Measurements from ENCODE around the gene EFCAB9.
"Not testable (repeated sequence)": the region's sequence is repeated elsewhere in the genome, so short reads cannot be mapped to it uniquely, and the experiment has no call there.

The EFCAB9 gene

DNA sequence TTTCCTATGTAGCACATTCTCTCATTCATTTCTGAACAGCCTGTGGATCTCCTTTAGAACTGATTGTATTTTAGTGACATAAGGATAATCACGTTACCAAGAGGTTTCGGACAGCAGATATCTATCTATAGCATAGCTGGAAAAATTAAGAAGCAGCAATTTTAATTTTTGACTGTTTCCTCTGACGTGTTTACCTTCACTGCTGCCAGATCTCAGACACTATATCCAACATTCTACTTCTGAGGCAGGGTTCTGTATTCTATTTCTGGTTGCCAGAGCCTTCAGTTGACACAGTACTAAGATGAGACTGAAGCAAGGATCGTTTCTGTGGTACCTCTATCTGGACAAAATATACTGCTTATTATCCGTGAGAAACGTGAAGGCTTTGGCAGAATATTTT lies at the start of gene EFCAB9:
Gene EFCAB9 (plus strand): TSS at position 301 of the 400 bp plus-strand sequence. CDS start 1 bp downstream, at position 302.
- no peak for DNase-seq (ENCODE audit: extremely low read depth in 1 of 2, low read depth in 1 of 2)

DNA sequence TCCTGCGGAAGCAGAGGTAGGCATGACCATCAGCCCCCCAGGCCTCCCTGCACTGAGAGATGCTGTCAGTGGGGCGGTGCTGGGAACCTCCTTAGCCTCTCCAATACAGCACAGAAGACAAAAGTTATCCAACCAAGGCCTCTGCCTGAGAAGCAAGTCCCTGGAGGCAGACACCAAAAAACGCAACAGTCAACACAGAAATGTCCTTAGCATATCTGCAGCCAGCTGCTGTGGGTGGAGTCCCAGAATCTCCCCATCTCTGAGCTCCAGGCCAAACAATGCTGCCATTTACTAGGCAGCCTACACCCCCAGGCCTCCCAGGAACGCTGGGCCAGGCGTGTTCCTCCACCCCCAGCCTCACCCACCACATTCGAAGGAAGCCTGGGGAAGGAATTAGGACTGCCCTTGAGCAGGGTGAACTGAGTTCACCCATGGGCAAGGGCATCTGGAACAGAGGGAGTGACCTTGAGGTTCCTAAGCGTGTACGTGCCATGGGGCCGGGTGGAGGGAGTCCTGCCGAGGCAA lies 49.6 kb upstream of the EFCAB9 start:
- DNase-seq (ENCODE audit: extremely low read depth in 1 of 2, low read depth in 1 of 2), result no peak

GRCh38 chr5:172144931-172145869 lies 48.8 kb upstream of the EFCAB9 start:
- DNase-seq (ENCODE audit: extremely low read depth in 1 of 2, low read depth in 1 of 2), result no peak

DNA sequence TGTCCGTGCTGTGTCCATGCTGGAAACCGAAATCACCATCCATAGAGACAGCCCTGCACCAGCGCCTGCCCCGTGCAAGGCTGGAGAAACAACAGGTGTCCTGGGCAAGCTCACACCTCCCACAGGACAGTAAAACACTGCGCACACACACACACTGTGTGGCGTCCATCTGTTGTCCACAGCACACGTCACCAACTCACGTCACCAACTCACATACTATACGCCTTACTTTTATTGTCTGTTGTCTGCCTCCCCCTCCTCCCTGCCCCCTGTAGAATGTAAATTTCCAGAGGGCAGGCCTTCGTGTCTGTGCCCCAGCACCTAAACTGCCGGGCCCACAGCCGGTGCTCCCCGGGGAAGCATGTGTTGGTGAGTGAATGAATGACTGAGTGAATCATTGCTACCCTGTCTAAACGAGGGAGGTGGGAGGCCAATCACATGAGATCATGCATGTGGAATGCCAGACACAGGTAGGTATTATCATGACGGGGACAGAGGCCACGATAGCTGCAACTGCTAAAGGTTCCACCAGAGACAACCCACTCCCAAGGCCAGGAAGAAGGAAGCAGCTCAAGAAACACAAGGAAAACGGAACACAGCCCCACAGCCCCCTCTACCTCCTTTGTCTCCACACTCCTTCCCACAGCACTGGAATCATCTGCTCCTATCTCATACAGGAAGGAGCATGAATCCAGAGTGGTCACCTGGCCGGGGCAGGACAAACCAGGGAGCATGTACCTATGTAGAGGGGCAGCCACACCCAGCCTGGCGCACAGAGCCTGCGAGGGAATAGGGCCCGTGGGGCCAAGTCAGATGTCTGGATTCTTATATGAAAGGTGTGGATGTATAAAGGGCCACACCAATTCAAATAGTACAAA lies 47.9 kb upstream of the EFCAB9 start:
- no peak for DNase-seq (ENCODE audit: extremely low read depth in 1 of 2, low read depth in 1 of 2)

- no peak for DNase-seq (ENCODE audit: extremely low read depth in 1 of 2, low read depth in 1 of 2)
Measured at GRCh38 chr5:172146748-172147092, 47.3 kb upstream of the EFCAB9 start.

DNA sequence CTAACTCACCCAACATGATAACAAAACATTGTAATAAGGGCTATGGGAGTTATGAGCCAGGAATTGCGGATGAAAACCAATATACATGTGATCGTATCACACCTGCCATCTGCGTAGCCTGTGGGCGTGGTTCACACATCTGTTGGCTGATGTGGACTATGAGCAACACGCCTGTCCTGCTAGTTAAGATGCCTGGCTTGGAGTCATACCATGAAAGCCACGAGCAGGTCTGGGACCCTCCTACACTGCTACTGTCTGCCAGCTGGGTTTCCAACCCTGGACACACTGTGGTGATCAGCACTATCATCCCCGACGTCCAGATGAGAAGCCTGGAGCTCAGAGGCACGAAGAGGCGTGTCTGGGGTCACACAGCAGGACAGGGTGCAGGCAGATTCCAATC lies 46.1 kb upstream of the EFCAB9 start:
- no peak for DNase-seq (ENCODE audit: extremely low read depth in 1 of 2, low read depth in 1 of 2)

- no peak for DNase-seq (ENCODE audit: extremely low read depth in 1 of 2, low read depth in 1 of 2)
Measured at GRCh38 chr5:172148381-172148780, 45.6 kb upstream of the EFCAB9 start.

DNA sequence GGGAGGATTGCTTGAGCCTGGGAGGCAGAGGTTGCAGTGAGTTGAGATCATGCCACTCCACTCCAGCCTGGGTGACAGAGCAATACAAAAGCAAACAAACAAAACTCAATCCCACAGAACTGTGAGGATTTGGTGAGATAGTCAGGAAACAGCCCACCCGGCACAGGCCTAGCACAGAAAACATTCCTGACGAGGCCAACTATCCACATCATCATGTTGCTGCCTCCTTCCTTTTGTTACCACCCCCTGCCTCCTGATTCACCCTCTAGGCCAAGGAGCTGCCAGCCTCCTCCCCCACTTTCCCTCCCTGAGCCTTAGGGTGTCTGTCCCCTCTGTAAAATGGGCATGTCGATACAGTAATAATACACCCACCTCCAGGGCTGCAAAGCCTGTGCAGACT lies 44.9 kb upstream of the EFCAB9 start:
- no peak for DNase-seq (ENCODE audit: extremely low read depth in 1 of 2, low read depth in 1 of 2)

DNA sequence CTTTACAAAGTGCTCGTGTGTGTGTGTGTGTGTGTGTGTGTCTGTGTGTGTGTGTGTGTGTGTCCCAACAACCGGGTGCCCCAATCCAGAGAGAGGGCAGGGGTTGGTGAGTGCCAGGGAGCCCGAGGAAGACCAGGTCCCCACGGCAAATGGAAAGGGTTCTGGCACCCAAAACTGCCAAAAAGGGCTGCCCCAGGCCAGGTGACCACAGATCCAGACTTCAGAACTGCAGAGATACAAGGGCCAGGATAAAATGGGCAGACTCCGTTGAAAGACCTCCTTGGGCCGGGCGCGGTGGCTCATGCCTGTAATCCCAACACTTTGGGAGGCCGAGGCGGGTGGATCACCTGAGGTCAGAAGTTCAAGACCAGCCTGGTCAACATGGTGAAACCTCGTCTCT lies 44.5 kb upstream of the EFCAB9 start:
- DNase-seq (ENCODE audit: extremely low read depth in 1 of 2, low read depth in 1 of 2), result not testable (repeated sequence)

DNA sequence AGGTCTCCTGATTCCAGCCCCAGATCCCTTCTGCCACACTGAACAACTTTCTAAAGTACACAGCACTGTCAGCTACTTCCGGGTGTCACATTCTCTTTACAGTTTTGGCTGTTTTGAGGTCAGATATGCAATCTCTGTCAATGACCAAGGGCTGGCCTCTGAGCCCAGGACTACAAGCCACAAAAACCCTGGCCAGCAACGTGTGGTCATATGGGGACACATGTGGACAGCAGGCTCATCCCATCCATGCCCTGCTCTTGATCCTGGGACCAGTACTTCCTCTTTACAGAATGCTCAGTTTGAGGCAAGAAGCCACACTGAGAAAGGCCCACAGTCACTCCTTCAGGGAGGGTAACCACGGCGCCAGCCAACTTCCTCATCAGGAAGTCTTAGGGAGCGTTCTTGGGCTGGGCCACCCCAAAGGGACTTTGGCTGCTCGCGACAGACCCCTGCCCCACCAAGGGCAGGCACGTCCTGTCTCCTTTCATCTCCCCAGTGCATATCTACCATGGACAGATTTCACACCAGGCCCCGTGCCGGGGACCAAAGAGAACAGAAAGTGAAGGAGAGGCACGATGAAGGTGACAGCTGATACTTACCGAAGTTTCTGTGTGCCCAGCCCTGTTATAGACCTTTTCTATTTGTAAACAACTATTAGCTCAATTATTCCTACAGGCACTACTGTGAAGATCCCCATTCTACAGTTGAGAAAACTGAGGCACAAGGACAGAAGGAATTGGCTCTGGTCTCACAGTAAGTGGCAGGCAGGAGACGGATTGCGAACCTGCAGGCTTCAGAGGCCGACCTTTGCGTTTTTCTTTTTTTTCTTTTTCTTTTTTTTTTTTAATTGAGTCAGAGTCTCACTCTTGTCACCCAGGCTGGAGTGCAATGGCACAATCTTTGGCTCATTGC lies 43.2 kb upstream of the EFCAB9 start:
- DNase-seq (ENCODE audit: extremely low read depth in 1 of 2, low read depth in 1 of 2), result no peak

- DNase-seq (ENCODE audit: extremely low read depth in 1 of 2, low read depth in 1 of 2), result no peak
Measured at GRCh38 chr5:172151661-172152210, 42.2 kb upstream of the EFCAB9 start.

GRCh38 chr5:172153695-172154094 lies 40.3 kb upstream of the EFCAB9 start:
- DNase-seq (ENCODE audit: extremely low read depth in 1 of 2, low read depth in 1 of 2), result no peak

- DNase-seq (ENCODE audit: extremely low read depth in 1 of 2, low read depth in 1 of 2), result not testable (repeated sequence)
Measured at GRCh38 chr5:172155101-172155500, 38.9 kb upstream of the EFCAB9 start.

- no peak for DNase-seq (ENCODE audit: extremely low read depth in 1 of 2, low read depth in 1 of 2)
Measured at GRCh38 chr5:172156541-172156994, 37.4 kb upstream of the EFCAB9 start.

DNA sequence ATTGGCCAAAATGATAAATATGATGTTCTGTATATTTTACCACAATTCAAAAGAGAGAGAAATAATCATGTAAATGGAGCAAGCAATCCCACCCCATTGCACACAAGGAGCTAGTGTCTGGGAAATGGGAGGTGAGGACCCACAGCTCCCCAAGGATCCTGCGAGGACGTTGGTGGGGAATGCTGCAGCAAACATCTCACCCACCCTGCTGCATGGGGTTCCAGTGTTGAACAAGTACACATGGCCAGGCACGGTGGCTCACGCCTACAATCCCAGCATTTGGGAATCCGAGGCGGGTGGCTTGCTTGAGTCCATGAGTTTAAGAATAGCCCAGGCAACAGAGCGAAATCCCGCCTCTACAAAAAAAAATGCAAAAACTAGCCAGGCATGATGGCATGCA lies 35.0 kb upstream of the EFCAB9 start:
- DNase-seq (ENCODE audit: extremely low read depth in 1 of 2, low read depth in 1 of 2), result no peak

- no peak for DNase-seq (ENCODE audit: extremely low read depth in 1 of 2, low read depth in 1 of 2)
Measured at GRCh38 chr5:172160506-172160905, 33.5 kb upstream of the EFCAB9 start.

DNA sequence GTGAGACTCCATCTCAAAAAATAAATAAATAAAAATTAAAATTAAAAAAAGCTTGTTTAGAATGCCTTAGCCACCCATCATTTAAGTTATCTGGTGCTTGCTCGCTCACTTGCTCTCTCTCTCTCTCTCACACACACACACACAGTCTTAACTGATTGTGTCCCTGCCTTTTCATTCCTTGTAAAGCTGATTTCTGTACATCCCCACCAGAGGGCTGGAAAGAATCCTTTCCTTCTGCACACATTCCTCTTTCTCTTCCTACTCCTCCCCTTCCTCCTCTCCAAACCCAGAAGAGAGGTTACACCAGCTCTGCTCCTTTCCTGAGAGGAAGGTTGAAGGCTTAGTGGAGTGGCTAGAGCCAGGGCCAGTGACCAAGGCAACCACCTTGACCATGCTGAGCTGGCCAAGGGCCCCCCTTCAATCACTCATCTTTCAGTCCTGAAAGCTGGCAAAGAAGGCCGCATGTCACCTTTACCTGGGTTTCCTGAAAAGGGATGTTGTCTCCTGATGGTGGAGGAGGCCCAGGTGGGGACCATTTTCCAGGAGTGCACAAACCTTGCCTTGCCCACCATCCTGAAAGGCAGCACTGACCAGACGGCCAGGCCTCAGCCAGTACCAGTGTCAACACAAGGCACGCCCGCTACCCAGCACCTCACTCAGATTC lies 31.5 kb upstream of the EFCAB9 start:
- no peak for DNase-seq (ENCODE audit: extremely low read depth in 1 of 2, low read depth in 1 of 2)

GRCh38 chr5:172162987-172163343 lies 31.0 kb upstream of the EFCAB9 start:
- no peak for DNase-seq (ENCODE audit: extremely low read depth in 1 of 2, low read depth in 1 of 2)

DNA sequence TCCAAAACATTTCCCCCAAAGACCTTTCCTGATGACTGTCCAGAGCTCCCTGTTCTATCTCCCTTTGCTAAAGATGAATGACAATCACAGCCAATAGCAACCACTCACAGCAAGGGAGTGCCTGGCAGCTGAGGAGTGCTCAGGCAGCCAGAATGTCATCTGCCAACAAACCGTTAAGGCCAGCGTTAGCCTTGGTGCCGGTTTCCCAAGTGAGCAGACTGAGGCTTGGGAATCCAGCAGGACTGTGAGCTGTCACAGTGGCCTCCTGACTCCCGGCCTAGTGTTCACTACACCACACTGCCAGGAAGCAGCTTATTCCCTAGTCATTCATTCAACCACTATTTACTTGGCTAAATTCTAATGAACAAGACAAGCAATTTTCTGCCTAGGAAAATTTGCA lies 30.6 kb upstream of the EFCAB9 start:
- DNase-seq (ENCODE audit: extremely low read depth in 1 of 2, low read depth in 1 of 2), result no peak

GRCh38 chr5:172164769-172165212 lies 29.2 kb upstream of the EFCAB9 start:
- no peak for DNase-seq (ENCODE audit: extremely low read depth in 1 of 2, low read depth in 1 of 2)
